ENCODE measurements around the gene SNX32. TPM values are rescaled to one million over a fixed set of nuclear protein-coding genes. Genes with fewer than 3 reads are reported as not detected.

SNX32 gene
- total RNA-seq, 4 donors from 2014 or later: 0.33 to 0.78 (median 0.41) TPM

GRCh38 chr11:65811764-65812475, 21.8 kb upstream of the SNX32 start:
- DNase-seq (ENCODE audit: extremely low spot score): no peak
- Histone ChIP-seq H3K4me3 (no peak overlapping the region), H3K9me3 (no peaks in the 10 kb centered on the region), H3K4me1 (peaks cover 0 to 13% (median 5%) of the 10 kb centered on the region in 4 donors), H3K27me3 (no peaks in the 10 kb centered on the region), H3K27ac (replicated peaks in 1 of 4) (no peak overlapping the region), H3K36me3 (peaks cover 0 to 5% (median 0%) of the 10 kb centered on the region in 4 donors)
- WGBS: 65% methylated on average over 18 of the region's 19 CpGs
- intact Hi-C loops (cut with DNase I): loop anchor here (10.0 kb wide), 1 partner anchor 187 kb away; no protein-coding TSS in a partner anchor
- no peak for TF ChIP-seq CTCF (IDR thresholded peaks at IDR 0.05)
- TF ChIP-seq POLR2AphosphoS5 (IDR thresholded peaks at IDR 0.05): no peak
- no peak for TF ChIP-seq EP300 (IDR thresholded peaks at IDR 0.05)
- no peak for TF ChIP-seq POLR2A (IDR thresholded peaks at IDR 0.05; ENCODE audit: low read depth)

GRCh38 chr11:65814131-65814985, 19.4 kb upstream of the SNX32 start:
- intact Hi-C loops (cut with DNase I): loop anchor here (10.0 kb wide), 1 partner anchor 190 kb away; no protein-coding TSS in a partner anchor
- WGBS: 74% methylated on average over 18 of the region's 18 CpGs
- Histone ChIP-seq H3K9me3 (no peaks in the 10 kb centered on the region), H3K27ac (replicated peaks in 1 of 4) (no peak overlapping the region), H3K36me3 (peaks cover 0 to 5% (median 0%) of the 10 kb centered on the region in 4 donors), H3K27me3 (no peaks in the 10 kb centered on the region), H3K4me3 (no peak overlapping the region), H3K4me1 (peaks cover 4 to 24% (median 15%) of the 10 kb centered on the region in 4 donors)
- DNase-seq (ENCODE audit: extremely low spot score): no peak
- TF ChIP-seq EP300 (IDR thresholded peaks at IDR 0.05) (no peak), POLR2A (IDR thresholded peaks at IDR 0.05; ENCODE audit: low read depth) (no peak), CTCF (IDR thresholded peaks at IDR 0.05) (no peak), POLR2AphosphoS5 (IDR thresholded peaks at IDR 0.05) (no peak)

- intact Hi-C loops (cut with DNase I): loop anchor here (10.0 kb wide), 1 partner anchor 190 kb away; no protein-coding TSS in a partner anchor
- Histone ChIP-seq H3K27me3 (no peaks in the 10 kb centered on the region), H3K4me3 (no peak overlapping the region), H3K9me3 (no peaks in the 10 kb centered on the region), H3K27ac (replicated peaks in 1 of 4) (no peak overlapping the region), H3K4me1 (peaks cover 4 to 24% (median 15%) of the 10 kb centered on the region in 4 donors), H3K36me3 (peaks cover 0 to 5% (median 0%) of the 10 kb centered on the region in 4 donors)
- TF ChIP-seq POLR2AphosphoS5 (IDR thresholded peaks at IDR 0.05) (no peak), EP300 (IDR thresholded peaks at IDR 0.05) (no peak), POLR2A (IDR thresholded peaks at IDR 0.05; ENCODE audit: low read depth) (no peak), CTCF (IDR thresholded peaks at IDR 0.05) (no peak)
- no peak for DNase-seq (ENCODE audit: extremely low spot score)
- 88% methylated on average over 16 of the region's 16 CpGs for WGBS
These were observed 18.7 kb upstream of the SNX32 start for GRCh38 chr11:65814986-65815565.

- peaks cover 0 to 5% (median 0%) of the 10 kb centered on the region in 4 donors for H3K36me3 ChIP-seq
- TF ChIP-seq POLR2A (IDR thresholded peaks at IDR 0.05; ENCODE audit: low read depth) (no peak), POLR2AphosphoS5 (IDR thresholded peaks at IDR 0.05) (no peak), EP300 (IDR thresholded peaks at IDR 0.05) (no peak), CTCF (IDR thresholded peaks at IDR 0.05) (no peak)
- no peak overlapping the region for H3K27ac ChIP-seq (replicated peaks in 1 of 4)
- H3K4me3 ChIP-seq: peak overlapping the region in 1 of 4 donors; percentile 62
- no peaks in the 10 kb centered on the region for H3K9me3 ChIP-seq
- 97% methylated on average over 3 of the region's 3 CpGs for WGBS
- intact Hi-C loops (cut with DNase I): loop anchor here (2.0 to 10.0 kb wide), 2 partner anchors 36 to 192 kb away; partner anchors contain the start of gene AP5B1
- H3K27me3 ChIP-seq: no peaks in the 10 kb centered on the region
- peaks cover 4 to 24% (median 15%) of the 10 kb centered on the region in 4 donors for H3K4me1 ChIP-seq
- no peak for DNase-seq (ENCODE audit: extremely low spot score)
These were observed 17.1 kb upstream of the SNX32 start for GRCh38 chr11:65816696-65817095.
